MCF 10A (cell line): ENCODE results near the gene CELSR1. TPM values are rescaled to one million over a fixed set of nuclear protein-coding genes. Genes with fewer than 3 reads are reported as not detected.
"Not testable (repeated sequence)": the region's sequence is repeated elsewhere in the genome, so short reads cannot be mapped to it uniquely, and the experiment has no call there.

ENCODE experiments used
- BruUV-seq: library from RNA; stranded (reverse); fragments of 400-500 nt; replicated peaks from 2 replicates; lab custom pipeline; 2021; lab: Mats Ljungman, UMichigan
- CTCF ChIA-PET: fragments of 300-600 bp; sonication (Branson Sonifier 250); formaldehyde crosslinking; extraction: SDS; loops from one replicate; lab custom pipeline; 2021; ENCODE audit warnings: antibody characterized with exemption, inconsistent platforms; lab: Yijun Ruan, JAX
- POLR2A ChIA-PET: fragments of 300-600, 350-650 bp; sonication (Branson Sonifier 250); formaldehyde crosslinking; extraction: SDS; loops from one replicate; lab custom pipeline; 2020; ENCODE audit warnings: antibody characterized with exemption, inconsistent platforms; lab: Yijun Ruan, JAX
- DNase-seq: peaks from one replicate; pipeline ENCODE4 v3.0.0-alpha.2; 2018; ENCODE audit not compliant: unreplicated experiment
- H3K27ac Mint-ChIP-seq: one replicate; pipeline ENCODE4 v1.8.0; 2022; ENCODE audit warnings: mild to moderate bottlenecking, low read depth, mixed read lengths; ENCODE audit not compliant: unreplicated experiment
- H3K27me3 Mint-ChIP-seq: one replicate; pipeline ENCODE4 v1.8.0; 2022; ENCODE audit warnings: mixed read lengths; ENCODE audit not compliant: insufficient read depth, unreplicated experiment
- H3K36me3 Mint-ChIP-seq: one replicate; pipeline ENCODE4 v1.8.0; 2022; ENCODE audit warnings: mild to moderate bottlenecking, moderate library complexity, mixed read lengths; ENCODE audit not compliant: insufficient read depth, unreplicated experiment
- H3K4me1 Mint-ChIP-seq: one replicate; pipeline ENCODE4 v1.8.0; 2022; ENCODE audit warnings: mixed read lengths; ENCODE audit not compliant: insufficient read depth, unreplicated experiment
- H3K4me3 Mint-ChIP-seq: one replicate; pipeline ENCODE4 v1.8.0; 2022; ENCODE audit warnings: mild to moderate bottlenecking, moderate library complexity, mixed read lengths; ENCODE audit not compliant: unreplicated experiment
- H3K9me3 Mint-ChIP-seq: one replicate; pipeline ENCODE4 v1.8.0; 2022; ENCODE audit warnings: mixed read lengths; ENCODE audit not compliant: unreplicated experiment
- CTCF ChIP-seq: fragments of 200-600 bp; IDR thresholded peaks from one replicate; pipeline ENCODE4 v1.8.0; 2022; ENCODE audit warnings: antibody characterized with exemption, mild to moderate bottlenecking; ENCODE audit not compliant: unreplicated experiment
- intact Hi-C: fragments of 100-400 bp; cut with micrococcal nuclease; formaldehyde crosslinking; loops from 2 replicates; pipeline ENCODE4 v1.14.1; 2022
- total RNA-seq: library from RNA; stranded (reverse); gene quantifications from 2 replicates; pipeline ENCODE4 v1.2.3, GENCODE V29; 2022

The CELSR1 gene
- total RNA-seq, 1 experiment from 2014 or later: 49.1 TPM

DNA sequence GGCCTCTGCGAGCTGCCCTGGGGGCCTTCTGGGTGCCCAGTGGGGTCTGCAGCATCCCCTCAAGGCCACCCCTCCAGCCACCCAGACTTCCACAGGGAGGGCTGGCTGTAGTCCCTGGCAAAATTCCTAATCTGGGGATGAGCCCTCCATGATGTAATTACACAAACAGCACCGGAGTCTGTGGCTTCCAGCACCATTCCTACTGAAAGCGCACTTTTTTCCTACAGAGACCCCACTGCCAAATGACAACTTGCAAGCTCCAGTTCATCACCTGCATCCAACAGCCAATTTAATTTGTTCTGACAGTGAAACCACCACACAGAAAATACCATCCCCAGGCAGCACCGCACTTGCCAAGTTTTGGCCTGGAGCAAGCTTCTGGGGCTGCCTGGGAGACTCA lies 131.5 kb downstream of the CELSR1 start:
- ChIA-PET POLR2A (no interaction called here), CTCF (interaction anchor here (1.8 kb wide), 1 partner anchor 38 kb away, joined by 5 read pairs; no protein-coding TSS in a partner anchor)
- TF ChIP-seq CTCF: no peak
- intact Hi-C loops: no loop called here
- Mint-ChIP-seq H3K9me3 (no peaks in the 10 kb centered on the region), H3K36me3 (peaks cover 11% of the 10 kb centered on the region), H3K4me1 (no peaks in the 10 kb centered on the region), H3K27ac (no peak overlapping the region), H3K27me3 (no peaks in the 10 kb centered on the region), H3K4me3 (no peak overlapping the region)
- BruUV-seq: no TSS peak
- no peak for DNase-seq

DNA sequence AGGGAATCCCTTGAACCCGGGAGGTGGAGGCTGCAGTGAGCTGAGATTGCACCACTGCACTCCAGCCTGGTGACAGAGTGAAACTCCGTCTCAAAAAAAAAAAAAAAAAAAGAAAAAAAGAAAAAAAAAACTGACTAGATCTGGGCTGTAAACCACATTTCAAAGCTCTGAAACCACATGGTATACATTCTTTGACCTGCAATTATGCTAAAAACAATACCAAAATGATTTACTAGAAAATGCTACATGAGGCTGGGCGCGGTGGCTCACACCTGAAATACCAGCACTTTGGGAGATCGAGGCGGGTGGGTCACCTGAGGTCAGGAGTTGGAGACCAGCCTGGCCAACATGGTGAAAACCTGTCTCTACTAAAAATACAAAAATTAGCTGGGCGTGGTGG lies 133.5 kb downstream of the CELSR1 start:
- H3K27ac Mint-ChIP-seq, H3K27me3 Mint-ChIP-seq, H3K4me3 Mint-ChIP-seq, H3K9me3 Mint-ChIP-seq, H3K4me1 Mint-ChIP-seq, DNase-seq, BruUV-seq, POLR2A ChIA-PET, intact Hi-C loops: not testable (repeated sequence)
- H3K36me3 Mint-ChIP-seq: peaks cover 11% of the 10 kb centered on the region
- CTCF ChIA-PET: interaction anchor here (1.8 kb wide), 1 partner anchor 36 kb away, joined by 5 read pairs; no protein-coding TSS in a partner anchor

GRCh38 chr22:46402505-46402904 lies 134.9 kb downstream of the CELSR1 start:
- Mint-ChIP-seq H3K4me3 (no peak overlapping the region), H3K36me3 (peaks cover 11% of the 10 kb centered on the region), H3K27me3 (no peaks in the 10 kb centered on the region), H3K9me3 (no peaks in the 10 kb centered on the region), H3K4me1 (no peaks in the 10 kb centered on the region), H3K27ac (no peak overlapping the region)
- intact Hi-C loops: no loop called here
- BruUV-seq: no TSS peak
- ChIA-PET POLR2A (no interaction called here), CTCF (interaction anchor here (0.7 to 1.5 kb wide), 2 partner anchors 32 to 139 kb away, joined by 3 to 9 read pairs; no protein-coding TSS in a partner anchor)
- no peak for TF ChIP-seq CTCF
- no peak for DNase-seq

- Mint-ChIP-seq H3K4me1 (no peaks in the 10 kb centered on the region), H3K9me3 (no peaks in the 10 kb centered on the region), H3K27me3 (no peaks in the 10 kb centered on the region), H3K27ac (no peak overlapping the region), H3K36me3 (peaks cover 11% of the 10 kb centered on the region), H3K4me3 (no peak overlapping the region)
- POLR2A ChIA-PET: no interaction called here
- no peak for TF ChIP-seq CTCF
- no TSS peak for BruUV-seq
- CTCF ChIA-PET: interaction anchor here (0.6 to 0.8 kb wide), 2 partner anchors 34 to 74 kb away, joined by 3 read pairs; no protein-coding TSS in a partner anchor
- intact Hi-C loops: no loop called here
- no peak for DNase-seq
Observed at GRCh38 chr22:46401370-46401769, 136.1 kb downstream of the CELSR1 start.
